ENCODE measurements around the gene GRXCR1. TPM values are rescaled to one million over a fixed set of nuclear protein-coding genes. Genes with fewer than 3 reads are reported as not detected.

The GRXCR1 gene
- total RNA-seq, 1 experiment from 2014 or later, result not detected

DNA sequence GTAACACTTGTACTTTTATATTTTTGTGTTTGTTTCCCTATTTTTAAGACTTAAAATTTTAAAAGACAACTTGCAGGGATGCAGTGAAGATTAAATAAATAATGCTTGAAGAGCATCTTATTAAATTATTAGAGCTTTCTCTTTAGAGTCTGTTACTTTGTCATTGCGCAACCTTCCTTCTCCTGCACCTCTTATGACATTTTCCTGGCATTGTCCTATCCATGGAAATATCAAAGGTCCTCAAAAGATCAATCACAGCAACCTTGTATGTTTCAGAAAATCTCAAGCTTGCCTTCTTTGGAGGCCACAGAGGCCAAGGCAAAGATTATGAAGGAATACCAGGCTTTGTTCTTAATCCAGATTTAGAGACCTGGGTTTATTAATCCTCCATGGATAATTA is 116.3 kb downstream of the GRXCR1 start:
- Mint-ChIP-seq H3K27me3 (ENCODE audit: insufficient read depth, unreplicated experiment) (no peaks in the 10 kb centered on the region), H3K36me3 (ENCODE audit: insufficient read depth, unreplicated experiment) (no peaks in the 10 kb centered on the region), H3K9me3 (ENCODE audit: unreplicated experiment) (peaks cover 13% of the 10 kb centered on the region), H3K4me3 (ENCODE audit: unreplicated experiment) (no peak overlapping the region), H3K27ac (ENCODE audit: low read depth, unreplicated experiment) (no peak overlapping the region), H3K4me1 (ENCODE audit: insufficient read depth, unreplicated experiment) (no peaks in the 10 kb centered on the region)
- CTCF ChIA-PET, result no interaction called here
- intact Hi-C loops (cut with micrococcal nuclease), result no loop called here
- POLR2A ChIA-PET, result no interaction called here
- DNase-seq (ENCODE audit: unreplicated experiment), result no peak
- TF ChIP-seq, protein P1, sequence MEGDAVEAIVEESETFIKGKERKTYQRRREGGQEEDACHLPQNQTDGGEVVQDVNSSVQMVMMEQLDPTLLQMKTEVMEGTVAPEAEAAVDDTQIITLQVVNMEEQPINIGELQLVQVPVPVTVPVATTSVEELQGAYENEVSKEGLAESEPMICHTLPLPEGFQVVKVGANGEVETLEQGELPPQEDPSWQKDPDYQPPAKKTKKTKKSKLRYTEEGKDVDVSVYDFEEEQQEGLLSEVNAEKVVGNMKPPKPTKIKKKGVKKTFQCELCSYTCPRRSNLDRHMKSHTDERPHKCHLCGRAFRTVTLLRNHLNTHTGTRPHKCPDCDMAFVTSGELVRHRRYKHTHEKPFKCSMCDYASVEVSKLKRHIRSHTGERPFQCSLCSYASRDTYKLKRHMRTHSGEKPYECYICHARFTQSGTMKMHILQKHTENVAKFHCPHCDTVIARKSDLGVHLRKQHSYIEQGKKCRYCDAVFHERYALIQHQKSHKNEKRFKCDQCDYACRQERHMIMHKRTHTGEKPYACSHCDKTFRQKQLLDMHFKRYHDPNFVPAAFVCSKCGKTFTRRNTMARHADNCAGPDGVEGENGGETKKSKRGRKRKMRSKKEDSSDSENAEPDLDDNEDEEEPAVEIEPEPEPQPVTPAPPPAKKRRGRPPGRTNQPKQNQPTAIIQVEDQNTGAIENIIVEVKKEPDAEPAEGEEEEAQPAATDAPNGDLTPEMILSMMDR (IDR thresholded peaks at IDR 0.05; ENCODE audit: unreplicated experiment), result no peak
- BruUV-seq (replicated peaks), result no TSS peak

DNA sequence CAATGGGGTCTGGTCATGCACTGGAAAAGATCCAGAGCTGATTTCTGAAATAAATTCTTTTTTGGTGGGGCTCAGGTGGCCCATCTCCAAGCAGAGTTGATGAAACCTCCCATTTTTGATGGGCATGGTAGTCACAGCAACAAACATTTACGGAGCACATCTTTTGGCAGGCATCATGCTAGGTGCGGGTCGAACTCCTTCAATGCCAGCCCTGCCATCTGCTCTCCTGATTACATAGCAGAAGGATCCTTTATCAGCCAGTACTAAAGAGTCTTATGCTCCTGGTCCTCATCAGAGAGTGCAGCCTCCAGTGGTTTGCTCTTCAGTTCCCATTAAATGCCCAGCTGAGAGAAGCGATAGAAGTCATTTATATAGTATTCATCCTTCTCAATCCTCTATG is 121.7 kb downstream of the GRXCR1 start:
- Mint-ChIP-seq H3K27ac (ENCODE audit: low read depth, unreplicated experiment) (no peak overlapping the region), H3K4me1 (ENCODE audit: insufficient read depth, unreplicated experiment) (no peaks in the 10 kb centered on the region), H3K9me3 (ENCODE audit: unreplicated experiment) (no peaks in the 10 kb centered on the region), H3K36me3 (ENCODE audit: insufficient read depth, unreplicated experiment) (no peaks in the 10 kb centered on the region), H3K27me3 (ENCODE audit: insufficient read depth, unreplicated experiment) (no peaks in the 10 kb centered on the region), H3K4me3 (ENCODE audit: unreplicated experiment) (no peak overlapping the region)
- no peak for DNase-seq (ENCODE audit: unreplicated experiment)
- TF ChIP-seq, protein P1 (IDR thresholded peaks at IDR 0.05; ENCODE audit: unreplicated experiment), result no peak
- ChIA-PET POLR2A (no interaction called here), CTCF (interaction anchor here (0.7 kb wide), 1 partner anchor 12 kb away, joined by 4 read pairs; no protein-coding TSS in a partner anchor)
- BruUV-seq (replicated peaks), result no TSS peak
- intact Hi-C loops (cut with micrococcal nuclease), result no loop called here

DNA sequence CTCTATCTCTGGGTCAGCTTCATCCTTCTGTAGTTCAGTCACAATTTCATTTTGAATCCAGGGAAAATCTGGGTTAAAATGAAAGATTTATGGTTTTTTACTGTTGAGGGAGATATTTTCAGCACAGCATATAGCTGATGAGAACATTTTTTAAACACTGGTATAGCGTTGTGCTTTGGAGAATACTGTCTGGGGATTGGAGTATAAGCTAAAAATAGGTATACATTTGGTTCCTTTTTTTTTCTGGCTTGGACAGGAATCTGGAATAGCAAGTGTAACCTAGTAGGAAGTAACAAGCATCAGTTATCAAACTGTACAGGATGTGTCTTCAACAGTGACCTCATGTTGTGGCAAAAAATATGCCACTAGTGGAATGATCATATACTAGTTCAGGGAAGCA is 149.1 kb downstream of the GRXCR1 start:
- CTCF ChIA-PET, result no interaction called here
- BruUV-seq (replicated peaks), result no TSS peak
- H3K27me3 Mint-ChIP-seq (ENCODE audit: insufficient read depth, unreplicated experiment), result no peaks in the 10 kb centered on the region
- H3K4me3 Mint-ChIP-seq (ENCODE audit: unreplicated experiment), result no peak overlapping the region
- no peak overlapping the region for H3K27ac Mint-ChIP-seq (ENCODE audit: low read depth, unreplicated experiment)
- H3K36me3 Mint-ChIP-seq (ENCODE audit: insufficient read depth, unreplicated experiment), result no peaks in the 10 kb centered on the region
- no peak for DNase-seq (ENCODE audit: unreplicated experiment)
- no peaks in the 10 kb centered on the region for H3K9me3 Mint-ChIP-seq (ENCODE audit: unreplicated experiment)
- POLR2A ChIA-PET, result interaction anchor here (0.6 kb wide), 1 partner anchor 1396 kb away, joined by 3 read pairs; no protein-coding TSS in a partner anchor
- no peaks in the 10 kb centered on the region for H3K4me1 Mint-ChIP-seq (ENCODE audit: insufficient read depth, unreplicated experiment)
- intact Hi-C loops (cut with micrococcal nuclease), result no loop called here
- TF ChIP-seq, protein P1 (IDR thresholded peaks at IDR 0.05; ENCODE audit: unreplicated experiment), result no peak

DNA sequence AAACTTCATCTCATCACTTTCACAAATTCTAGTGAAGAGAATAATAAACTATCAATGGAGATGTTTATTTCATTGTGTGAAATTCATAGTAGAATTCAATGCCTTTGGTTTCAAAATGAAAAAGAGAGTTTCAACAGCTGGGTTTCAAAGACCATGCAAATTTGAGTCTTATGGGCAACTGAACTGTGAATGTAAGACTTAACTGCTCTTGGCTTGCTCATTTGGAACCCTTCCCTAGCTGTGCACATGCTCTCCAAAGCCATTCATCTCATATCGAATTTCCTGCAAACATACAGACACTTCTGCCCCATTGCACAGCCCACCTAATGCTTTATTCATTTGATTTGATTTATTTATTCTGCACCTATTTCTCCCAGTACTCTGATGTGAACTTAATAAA is 154.5 kb downstream of the GRXCR1 start:
- ChIA-PET POLR2A (no interaction called here), CTCF (no interaction called here)
- intact Hi-C loops (cut with micrococcal nuclease), result no loop called here
- no TSS peak for BruUV-seq (replicated peaks)
- DNase-seq (ENCODE audit: unreplicated experiment), result no peak
- TF ChIP-seq, protein P1 (IDR thresholded peaks at IDR 0.05; ENCODE audit: unreplicated experiment), result no peak
- H3K4me3 Mint-ChIP-seq (ENCODE audit: unreplicated experiment), result no peak overlapping the region
- no peaks in the 10 kb centered on the region for H3K9me3 Mint-ChIP-seq (ENCODE audit: unreplicated experiment)
- H3K4me1 Mint-ChIP-seq (ENCODE audit: insufficient read depth, unreplicated experiment), result no peaks in the 10 kb centered on the region
- H3K27me3 Mint-ChIP-seq (ENCODE audit: insufficient read depth, unreplicated experiment), result no peaks in the 10 kb centered on the region
- no peak overlapping the region for H3K27ac Mint-ChIP-seq (ENCODE audit: low read depth, unreplicated experiment)
- no peaks in the 10 kb centered on the region for H3K36me3 Mint-ChIP-seq (ENCODE audit: insufficient read depth, unreplicated experiment)
